Stimulated activated CD8-positive, alpha-beta memory T cell treated with anti-CD3 and anti-CD28 coated beads, Interleukin-7, amount 100 ng/mL, for 24 hours (primary cell): Measurements from ENCODE around the gene MFAP5.
"Not testable (repeated sequence)": the region's sequence is repeated elsewhere in the genome, so short reads cannot be mapped to it uniquely, and the experiment has no call there.

ENCODE experiments used
- DNase-seq: peaks from one replicate; pipeline ENCODE4 v3.0.0-alpha.2; 2020; ENCODE audit warnings: low read depth

The MFAP5 gene

DNA sequence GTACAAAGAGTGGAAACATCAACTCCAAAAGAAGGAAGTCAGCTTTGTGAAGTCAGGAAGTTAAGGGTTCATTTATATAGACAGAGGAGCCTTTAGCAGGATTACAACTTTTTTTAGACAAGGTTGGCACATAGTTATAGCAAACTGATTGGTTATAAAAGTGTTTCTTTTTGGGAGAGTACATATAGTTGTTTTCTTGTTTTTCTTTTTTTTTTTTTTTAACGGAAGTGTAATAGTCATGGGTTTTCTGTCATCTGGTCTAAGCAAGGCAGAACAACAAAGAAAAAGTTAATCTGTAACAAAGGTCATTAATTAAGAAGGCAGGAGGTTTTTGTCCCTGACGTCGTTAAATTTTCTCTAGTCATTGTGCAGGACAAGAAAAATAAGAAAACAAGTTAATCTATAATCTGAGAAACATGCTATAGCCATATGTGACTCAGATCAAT is 13.0 kb upstream of the MFAP5 start:
- DNase-seq = no peak

DNA sequence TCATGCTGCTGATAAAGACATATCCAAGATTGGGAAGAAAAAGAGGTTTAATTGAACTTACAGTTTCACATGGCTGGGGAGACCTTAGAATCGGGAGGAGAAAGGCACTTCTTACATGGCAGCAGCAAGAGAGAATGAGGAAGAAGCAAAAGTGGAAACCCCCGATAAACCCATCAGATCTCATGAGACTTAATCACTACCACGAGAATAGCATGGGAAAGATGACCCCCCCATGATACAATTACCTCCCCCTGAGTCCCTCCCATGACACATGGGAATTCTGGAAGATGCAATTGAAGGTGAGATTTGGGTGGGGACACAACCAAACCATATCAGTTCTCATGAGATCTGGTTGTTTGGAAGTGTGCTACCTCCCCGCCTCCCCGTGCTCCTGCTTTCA is 9.8 kb upstream of the MFAP5 start:
- no peak for DNase-seq

DNA sequence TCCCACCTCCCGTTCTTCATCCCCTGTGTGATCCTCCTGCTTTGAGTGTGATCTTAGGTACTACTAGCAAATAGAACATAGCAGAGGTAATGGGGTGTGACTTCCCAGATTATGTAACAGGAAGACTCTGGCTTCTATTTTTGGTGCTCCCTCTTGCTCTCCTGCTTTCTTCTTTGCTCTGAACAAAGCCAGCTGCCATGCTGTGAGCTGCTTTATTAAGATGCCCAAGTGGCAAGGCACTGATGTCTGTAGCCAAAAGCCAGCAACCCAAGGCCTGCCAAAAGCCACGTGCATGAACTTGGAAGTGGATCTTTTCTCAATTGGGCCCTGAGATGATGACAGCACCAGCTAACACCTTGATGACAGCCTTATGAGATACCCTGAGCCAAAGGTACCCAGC is 5.8 kb upstream of the MFAP5 start:
- DNase-seq = no peak

DNA sequence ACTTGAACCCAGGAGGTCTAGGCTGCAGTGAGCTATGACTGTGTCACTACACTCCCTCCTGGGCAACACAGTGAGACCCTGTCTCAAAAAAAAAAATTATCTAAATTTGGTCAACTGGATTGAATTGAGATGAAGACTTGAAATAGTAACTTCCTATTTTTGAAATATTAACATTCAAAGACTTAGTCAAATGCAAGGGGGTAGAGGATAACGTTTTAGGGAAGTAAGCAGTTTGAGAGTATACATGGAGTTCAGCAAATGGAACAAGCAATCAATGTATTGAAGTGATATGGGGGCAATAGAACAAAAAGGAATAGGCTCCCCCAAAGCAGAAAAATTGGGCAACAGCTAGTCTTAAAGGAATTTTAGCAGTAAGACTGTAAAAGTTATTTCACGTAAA is 4.6 kb upstream of the MFAP5 start:
- no peak for DNase-seq

DNA sequence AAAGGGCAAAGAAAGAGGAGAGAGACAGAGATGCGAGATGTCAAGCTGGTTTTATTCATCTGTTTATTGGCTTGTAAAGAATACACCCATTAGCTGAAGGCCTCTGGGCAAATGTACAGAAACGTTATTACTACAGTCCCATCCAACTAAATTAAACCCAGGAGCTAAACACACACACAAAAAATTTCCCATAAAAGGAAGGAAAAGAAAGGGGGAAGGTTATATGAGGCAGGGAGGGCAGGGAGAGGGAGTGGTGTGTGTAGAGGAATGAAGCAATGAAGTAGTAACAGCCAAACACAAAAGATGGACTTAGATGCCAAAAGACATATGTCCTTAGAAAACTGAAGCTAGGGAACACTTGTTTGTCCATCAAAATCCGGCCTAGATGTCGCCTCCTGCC is 3.1 kb upstream of the MFAP5 start:
- DNase-seq = no peak

DNA sequence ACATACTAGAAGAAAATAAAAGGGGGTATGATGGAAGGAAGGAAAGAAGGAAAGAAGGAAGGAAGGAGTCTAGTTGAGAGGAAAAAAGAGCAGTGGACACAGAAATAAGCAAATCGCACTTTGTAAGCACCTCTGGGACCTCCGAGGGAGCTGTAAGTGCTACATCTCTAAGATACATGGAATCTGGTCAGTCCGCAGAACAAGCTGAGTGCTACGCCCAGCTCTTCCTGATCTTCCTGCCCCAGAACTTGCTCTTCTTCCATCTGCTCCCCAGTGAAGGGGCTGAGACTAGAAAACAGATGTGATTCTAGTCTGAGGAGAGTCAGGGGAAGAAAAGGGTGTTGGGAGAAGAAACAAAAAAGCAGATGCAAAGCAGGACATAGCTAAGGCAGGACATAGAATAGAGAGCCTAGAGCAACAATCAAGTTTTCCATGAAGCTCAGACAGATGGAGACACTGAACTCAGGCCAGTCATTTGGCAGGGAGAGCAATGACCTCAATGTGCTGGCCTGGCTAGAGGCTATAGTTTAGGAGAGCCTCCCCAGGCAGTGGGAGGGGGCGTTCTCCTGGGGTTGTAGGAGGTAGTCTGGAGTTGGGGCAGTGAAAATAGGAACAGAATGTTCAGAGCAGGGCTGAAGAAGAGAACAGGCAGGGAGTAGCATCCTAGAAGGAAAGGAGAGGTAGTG is 1.7 kb upstream of the MFAP5 start:
- no peak for DNase-seq

DNA sequence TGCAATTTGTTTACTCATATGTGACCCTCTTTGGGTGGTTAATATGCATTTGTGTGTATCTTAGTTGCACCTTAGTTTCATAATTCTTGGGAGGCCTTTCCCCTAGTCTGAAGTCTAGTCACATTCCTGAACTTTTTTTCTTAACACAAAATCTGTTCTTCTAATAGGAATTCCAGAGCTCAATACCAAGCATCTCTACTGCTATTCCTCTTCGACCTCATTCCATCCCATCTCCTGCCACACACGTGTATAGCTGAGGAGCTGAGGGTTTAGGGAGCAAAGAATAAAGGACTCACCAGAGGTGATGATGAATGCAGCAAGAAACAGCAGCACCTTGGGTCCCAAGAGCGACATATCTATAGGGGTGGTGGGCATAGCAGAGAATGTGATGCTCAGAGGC is 875 bp downstream of the MFAP5 start:
- no peak for DNase-seq

DNA sequence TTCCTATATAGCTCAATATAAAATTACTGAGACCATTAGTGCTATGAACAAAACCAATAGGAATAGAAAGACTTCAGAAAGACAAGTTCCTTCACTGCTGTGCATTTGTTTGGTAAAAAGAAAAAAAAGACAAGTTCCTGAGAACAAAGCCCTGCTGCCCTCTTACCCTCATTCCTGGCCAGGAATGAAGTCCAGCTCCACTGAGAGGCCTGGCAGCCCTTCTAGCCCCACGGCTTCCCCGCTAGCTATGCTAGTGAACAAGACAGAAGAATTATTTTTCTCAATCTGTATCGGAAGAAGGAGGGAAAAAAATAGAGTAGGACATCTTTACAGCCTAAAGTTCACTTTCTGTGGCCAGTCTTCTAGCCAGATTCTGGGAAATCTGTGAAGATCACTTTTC is 1.6 kb downstream of the MFAP5 start:
- DNase-seq = no peak

DNA sequence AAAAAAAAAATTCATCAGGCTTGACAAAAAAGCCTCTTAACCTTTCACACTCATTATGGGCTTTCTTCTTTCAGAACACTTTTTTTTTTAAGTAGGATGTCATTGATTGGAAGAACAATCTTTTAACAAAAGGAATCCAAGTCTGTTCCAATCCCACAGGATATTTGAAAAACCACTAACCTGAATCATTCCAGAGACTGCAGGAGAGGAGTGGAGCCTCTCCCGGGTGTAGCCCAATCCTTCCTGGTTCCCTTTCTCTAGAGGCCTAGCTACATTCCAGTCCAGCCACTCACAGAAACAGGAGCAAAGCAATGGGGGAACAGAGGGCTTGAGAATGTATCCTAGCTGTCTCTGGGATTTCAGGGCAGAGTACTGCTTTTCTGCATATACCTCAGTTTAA is 4.3 kb downstream of the MFAP5 start:
- DNase-seq = no peak

DNA sequence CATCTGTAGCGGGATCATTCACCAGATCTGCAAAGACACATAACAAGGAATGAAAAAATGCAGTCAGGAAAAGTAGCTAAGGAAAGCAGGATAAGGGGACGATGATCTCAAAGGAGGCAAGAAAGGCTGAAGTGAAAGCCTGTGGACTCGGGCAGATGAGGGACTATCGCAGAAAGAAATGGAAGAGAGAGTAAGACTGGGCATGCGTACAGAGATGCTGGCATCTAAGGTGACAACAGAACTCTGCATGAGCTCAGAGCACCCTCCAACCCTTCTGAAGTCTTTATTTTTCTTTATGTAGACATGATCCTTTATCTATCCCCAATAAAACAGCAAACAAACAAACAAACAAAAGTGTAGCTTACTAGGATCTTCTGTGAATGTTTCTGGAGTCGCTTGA is 7.2 kb downstream of the MFAP5 start:
- no peak for DNase-seq

DNA sequence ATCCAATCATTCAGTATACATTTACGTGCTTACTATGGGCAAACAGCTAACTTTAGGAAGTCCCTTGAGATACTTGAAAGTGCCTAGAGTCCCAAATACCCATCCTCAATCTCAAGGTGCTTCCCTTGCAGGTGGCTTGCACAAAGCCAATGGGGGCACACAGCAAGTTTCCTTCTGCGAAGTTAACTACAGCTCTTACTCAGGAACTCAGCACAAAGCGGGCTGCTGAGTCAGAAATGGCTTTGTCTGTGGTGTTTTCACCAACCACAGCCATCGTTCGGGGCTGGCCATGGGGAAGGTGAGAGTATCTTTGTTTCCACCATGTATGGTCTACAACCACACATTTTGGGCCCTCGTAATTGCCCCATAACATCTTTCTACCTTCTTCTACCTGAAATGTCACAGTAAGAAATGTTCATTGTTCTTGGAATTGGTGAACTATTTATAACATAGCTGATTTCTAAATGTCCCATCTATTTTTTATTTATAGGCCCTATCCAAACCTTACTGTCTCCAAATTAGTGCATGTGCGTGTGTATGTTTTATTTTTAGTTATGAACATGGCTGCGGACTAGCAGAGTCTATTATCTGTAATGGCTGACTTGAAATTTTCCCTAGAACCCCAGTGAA is 13.9 kb downstream of the MFAP5 start:
- peak; percentile 36 for DNase-seq

DNA sequence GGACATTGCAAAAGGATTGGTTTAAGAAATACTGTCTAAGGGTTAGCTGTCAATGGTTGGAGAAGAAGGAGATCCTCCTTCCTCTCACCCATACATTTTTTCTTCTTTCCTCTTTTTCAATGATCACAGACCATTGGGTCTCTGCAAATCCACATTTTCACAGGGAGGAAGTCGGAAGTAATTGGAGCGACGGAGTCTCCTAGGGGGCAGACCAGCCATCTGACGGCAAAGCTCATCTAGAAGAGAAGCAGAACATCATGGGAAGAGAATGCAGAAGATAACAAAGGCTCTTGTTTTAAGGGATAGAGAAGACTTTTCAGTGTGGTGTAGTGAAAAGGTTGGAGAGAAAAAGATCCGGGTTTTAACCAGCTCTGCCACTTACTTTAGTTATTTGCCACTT is 14.7 kb downstream of the MFAP5 start:
- no peak for DNase-seq

DNA sequence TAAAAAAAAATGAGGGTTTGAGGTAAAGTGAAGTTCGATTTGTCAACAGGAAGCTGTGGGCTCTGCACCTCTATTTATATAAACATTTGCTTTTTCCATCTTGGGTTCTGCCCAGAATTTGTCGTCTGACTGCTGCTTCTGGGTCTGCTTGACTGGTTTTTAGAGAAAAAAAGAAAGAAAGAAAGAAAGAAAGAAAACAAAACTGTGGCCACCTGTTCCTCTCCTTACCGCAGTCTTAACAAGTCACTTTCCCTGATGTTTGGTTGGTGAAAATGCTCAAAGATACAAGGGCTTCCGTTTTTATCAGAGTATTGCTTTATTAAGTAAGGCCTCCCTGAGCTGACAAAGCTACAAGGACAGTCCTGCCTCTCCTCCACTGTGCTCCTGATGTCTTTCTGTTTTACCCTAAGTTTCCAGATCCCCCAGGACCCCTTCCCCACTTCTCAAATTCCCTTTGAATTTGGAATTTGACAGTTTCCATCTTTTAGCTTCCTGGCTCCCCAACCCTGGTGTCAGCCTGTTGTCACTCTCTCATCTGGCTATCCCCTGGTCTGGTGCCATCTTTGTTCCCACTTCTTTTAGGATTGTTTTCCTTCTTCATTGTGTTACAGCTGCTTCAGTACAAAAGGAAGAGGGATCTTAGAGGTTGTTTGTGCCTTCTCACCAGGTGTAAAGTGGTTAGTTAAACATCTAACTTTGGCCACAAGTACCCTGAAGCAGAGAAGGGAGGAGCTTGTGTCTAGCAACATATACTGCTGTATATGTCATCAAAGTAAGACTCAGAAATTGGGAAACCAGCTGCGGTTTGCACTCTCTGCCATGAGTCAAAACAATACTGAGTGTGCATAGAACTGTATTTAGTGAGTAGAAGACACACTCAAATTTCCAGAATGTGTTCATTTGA is 18.0 kb downstream of the MFAP5 start:
- DNase-seq = peak; percentile 6

DNA sequence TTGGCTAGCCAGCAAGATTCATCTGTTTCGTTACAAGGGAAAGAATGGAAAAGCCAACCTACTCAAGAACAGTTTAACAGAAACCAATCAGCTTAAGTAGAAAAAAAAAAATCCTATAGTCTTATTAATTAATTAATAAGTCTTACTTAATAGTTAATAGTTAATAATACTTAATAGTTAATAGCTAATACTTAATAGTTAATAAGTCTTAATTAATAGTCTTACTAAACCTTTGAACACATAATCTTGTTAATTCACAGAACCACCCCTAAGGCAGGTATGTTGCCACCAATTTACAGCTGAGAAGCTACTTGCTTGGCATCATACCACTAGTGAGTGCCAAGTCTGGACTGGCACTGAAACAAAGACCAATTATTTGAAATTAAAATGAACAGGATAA is 19.9 kb downstream of the MFAP5 start:
- DNase-seq = no peak

DNA sequence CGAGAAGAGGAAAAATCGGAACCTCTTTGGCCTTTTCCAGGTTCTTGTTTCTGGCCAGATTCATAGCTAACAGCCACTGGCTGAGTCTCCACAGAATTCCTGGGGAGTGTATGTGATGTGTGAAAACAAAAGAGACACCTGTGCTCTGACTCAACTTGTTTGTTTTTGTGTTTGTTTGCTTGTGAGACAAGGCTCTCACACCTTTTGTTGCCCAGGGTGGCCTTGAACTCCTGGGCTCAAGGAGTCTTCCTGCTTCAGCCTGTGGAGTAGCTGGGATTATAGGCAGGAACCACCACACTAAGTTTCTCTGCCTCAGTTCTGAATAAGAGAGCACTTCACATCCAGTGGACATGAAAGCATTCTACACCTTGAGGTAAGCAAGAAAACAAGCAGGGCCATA is 22.7 kb downstream of the MFAP5 start:
- DNase-seq = no peak

DNA sequence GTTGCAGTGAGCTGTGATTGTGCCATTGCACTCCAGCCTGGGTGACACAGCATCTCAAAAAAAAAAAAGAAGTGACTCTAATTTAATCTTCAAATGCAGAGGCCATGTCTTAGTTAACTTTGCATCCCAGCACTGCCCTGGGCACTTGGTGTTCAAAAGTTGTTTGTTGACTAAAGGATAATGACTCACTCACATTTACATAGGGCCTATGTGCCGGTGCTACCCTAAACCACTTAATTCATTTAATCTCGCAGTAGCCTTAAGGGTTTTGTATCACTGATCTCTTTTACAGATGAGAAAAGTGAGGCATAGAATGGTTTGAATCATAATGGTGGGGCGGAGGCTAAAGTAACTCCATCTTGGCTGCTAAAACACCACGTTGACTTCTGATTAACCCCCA is 23.7 kb downstream of the MFAP5 start:
- no peak for DNase-seq

DNA sequence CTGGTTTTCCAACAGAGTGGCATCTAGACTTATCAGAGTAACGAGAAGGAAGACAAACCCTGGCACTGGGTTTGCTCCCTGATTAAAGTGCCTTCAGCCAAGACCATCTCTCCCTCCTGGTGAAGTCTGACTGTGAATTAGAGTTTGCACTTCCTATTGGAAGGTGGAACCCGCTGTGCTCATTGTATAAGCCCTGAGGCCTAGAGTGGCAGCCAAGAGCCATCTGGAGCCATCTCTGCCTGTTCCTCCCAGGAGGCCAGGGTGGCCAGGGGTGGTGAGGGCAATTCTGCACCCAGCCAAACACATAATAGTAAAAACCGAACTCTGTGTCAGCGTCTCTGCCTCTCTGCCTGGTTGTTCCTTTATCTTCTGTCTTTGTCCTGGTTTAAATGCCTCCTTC is 25.0 kb downstream of the MFAP5 start:
- DNase-seq = no peak

DNA sequence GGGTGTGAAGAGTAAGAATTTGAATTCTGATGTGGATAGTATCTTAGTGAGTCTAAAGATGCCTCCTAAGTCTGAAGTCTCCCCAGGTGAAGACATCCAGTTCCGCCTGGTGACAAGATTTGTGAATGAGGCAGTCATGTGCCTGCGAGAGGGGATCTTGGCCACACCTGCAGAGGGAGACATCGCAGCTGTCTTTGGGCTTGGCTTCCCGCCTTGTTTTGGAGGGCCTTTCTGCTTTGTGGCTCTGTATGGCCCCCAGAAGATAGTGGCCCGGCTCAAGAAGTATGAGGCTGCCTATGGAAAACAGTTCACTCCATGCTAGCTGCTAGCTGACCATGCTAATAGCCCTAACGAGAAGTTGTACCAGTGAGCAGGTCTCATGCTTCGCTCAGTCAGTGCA is 25.4 kb downstream of the MFAP5 start:
- DNase-seq = no peak

DNA sequence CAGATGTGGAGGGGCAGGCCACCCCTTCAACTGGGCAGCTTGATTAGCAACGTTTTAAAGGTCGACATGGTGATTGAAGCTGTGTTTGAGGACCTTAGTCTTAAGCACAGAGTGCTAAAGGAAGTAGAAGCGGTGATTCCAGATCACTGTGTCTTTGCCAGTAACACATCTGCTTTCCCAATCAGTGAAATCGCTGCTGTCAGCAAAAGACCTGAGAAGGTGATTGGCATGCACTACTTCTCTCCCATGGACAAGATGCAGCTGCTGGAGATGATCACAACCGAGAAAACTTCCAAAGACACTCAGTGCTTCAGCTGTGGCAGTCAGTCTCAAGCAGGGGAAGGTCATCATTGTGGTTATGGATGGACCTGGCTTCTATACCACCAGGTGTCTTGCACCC is 26.0 kb downstream of the MFAP5 start:
- no peak for DNase-seq

DNA sequence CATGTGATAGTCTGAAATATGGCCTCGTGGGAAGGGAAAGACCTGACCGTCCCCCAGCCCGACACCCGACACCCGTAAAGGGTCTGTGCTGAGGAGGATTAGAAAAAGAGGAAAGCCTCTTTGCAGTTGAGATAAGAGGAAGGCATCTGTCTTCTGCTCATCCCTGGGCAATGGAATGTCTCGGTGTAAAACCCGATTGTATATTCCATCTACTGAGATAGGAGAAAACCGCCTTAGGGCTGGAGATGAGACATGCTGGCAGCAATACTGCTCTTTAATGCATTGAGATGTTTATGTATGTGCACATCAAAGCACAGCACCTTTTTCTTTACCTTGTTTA is 26.6 kb downstream of the MFAP5 start:
- not testable (repeated sequence) for DNase-seq

DNA sequence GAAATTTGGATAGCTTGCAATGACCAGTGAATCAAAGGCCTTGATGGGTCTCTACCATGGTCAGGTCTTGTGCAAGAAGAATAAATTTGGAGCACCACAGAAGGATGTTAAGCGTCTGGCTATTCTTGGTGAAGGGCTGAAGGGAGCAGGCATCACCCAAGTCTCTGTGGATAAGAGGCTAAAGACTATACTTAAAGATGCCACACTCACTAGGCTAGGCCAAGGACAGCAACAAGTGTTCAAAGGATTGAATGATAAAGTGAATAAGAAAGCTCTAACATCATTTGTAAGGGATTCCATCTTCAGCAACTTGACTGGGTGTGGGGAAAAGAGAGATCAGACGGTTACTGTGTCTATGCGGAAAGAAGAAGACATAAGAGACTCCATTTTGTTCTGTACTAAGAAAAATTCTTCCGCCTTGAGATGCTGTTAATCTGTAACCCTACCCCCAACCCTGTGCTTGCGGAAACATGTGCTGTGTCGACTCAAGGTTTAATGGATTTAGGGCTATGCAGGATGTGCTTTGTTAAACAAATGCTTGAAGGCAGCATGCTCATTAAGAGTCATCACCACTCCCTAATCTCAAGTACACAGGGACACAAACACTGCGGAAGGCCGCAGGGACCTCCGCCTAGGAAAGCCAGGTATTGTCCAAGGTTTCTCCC is 27.2 kb downstream of the MFAP5 start:
- not testable (repeated sequence) for DNase-seq

DNA sequence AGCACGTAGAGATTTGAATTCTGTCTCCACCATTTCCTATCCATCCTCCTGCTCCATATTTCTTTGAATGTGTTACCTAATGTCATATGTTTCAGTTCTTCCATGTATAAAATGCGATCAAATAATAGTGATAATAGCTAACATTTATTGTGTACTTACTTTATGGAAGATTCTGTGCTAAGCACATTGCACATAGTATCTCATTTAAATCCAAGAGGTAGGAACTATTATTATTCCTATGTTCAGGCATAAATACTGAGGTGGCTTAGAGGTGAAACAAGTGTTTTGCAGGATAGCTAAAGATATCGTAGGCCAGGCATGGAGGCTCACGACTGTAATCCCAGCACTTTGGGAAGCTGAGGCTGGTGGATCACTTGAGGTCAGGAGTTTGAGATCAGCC is 32.5 kb downstream of the MFAP5 start:
- DNase-seq = no peak
